Endodermal cell (in vitro differentiated cells): ENCODE data around the gene BAZ1B. TPM values are rescaled to one million over a fixed set of nuclear protein-coding genes. Genes with fewer than 3 reads are reported as not detected.

Experiments used
- DNase-seq: peaks from one replicate; pipeline ENCODE4 v3.0.0-alpha.2; 2017
- H3K27ac ChIP-seq: 2 replicates; pipeline ENCODE4 v1.5.1; 2013; ENCODE audit warnings: mild to moderate bottlenecking, low read depth, low read length, moderate library complexity
- H3K27me3 ChIP-seq: 2 replicates; pipeline ENCODE4 v1.6.1; 2013; ENCODE audit warnings: mild to moderate bottlenecking, low read length, moderate library complexity; ENCODE audit not compliant: insufficient read depth, control insufficient read depth, poor library complexity, severe bottlenecking
- H3K36me3 ChIP-seq: 2 replicates; pipeline ENCODE4 v1.7.0; 2013; ENCODE audit warnings: mild to moderate bottlenecking, low read length, moderate library complexity; ENCODE audit not compliant: control insufficient read depth, insufficient read depth
- H3K4me1 ChIP-seq: one replicate; pipeline ENCODE4 v1.7.0; 2013; ENCODE audit warnings: low read length; ENCODE audit not compliant: control insufficient read depth, insufficient read depth
- H3K4me3 ChIP-seq: 2 replicates; pipeline ENCODE4 v1.5.1; 2013; ENCODE audit warnings: mild to moderate bottlenecking, low read length, moderate library complexity
- H3K9ac ChIP-seq: 2 replicates; pipeline ENCODE4 v1.6.1; 2013; ENCODE audit warnings: mild to moderate bottlenecking, low read length, moderate library complexity; ENCODE audit not compliant: poor library complexity, severe bottlenecking; ENCODE audit errors: extremely low read depth
- H3K9me3 ChIP-seq: 2 replicates; pipeline ENCODE4 v1.6.1; 2013; ENCODE audit warnings: mild to moderate bottlenecking, low read length, moderate library complexity; ENCODE audit not compliant: control insufficient read depth
- H3K27ac Mint-ChIP-seq: 2 replicates; pipeline ENCODE4 v1.8.0; 2020; ENCODE audit warnings: mixed read lengths
- H3K27me3 Mint-ChIP-seq: 2 replicates; pipeline ENCODE4 v1.8.0; 2021; ENCODE audit warnings: mild to moderate bottlenecking, mixed read lengths; ENCODE audit not compliant: insufficient read depth
- H3K36me3 Mint-ChIP-seq: 2 replicates; pipeline ENCODE4 v1.8.0; 2020; ENCODE audit warnings: low read depth, mixed read lengths
- H3K4me1 Mint-ChIP-seq: 2 replicates; pipeline ENCODE4 v1.8.0; 2020; ENCODE audit warnings: mixed read lengths
- H3K4me3 Mint-ChIP-seq: 2 replicates; pipeline ENCODE4 v1.8.0; 2020; ENCODE audit warnings: mild to moderate bottlenecking, moderate library complexity, mixed read lengths
- H3K9me3 Mint-ChIP-seq: 2 replicates; pipeline ENCODE4 v1.8.0; 2020; ENCODE audit warnings: mild to moderate bottlenecking, mixed read lengths
- WGBS, 2 experiments: methylation state at CpG; one replicate each; pipeline versions ENCODE4 v1.1.5 to v1.1.7; 2013; ENCODE audit warnings: missing lambda C conversion rate in 2 of 2, mixed read lengths in 1 of 2; ENCODE audit not compliant: insufficient coverage in 1 of 2, insufficient read length in 1 of 2; 5-methylcytosine and 5-hydroxymethylcytosine counted together
- total RNA-seq, 2 donors: library from RNA; stranded (reverse); fragmentation: NEBNext Ultra II Directional in 1 of 2; extraction: Animal tissue kit (Norgen Biotek cat#: 25700) in 1 of 2; gene quantifications; 2 replicates in 1 of 2; 3 replicates in 1 of 2; pipeline ENCODE4 v1.2.1, GENCODE V29; 2021
- TF ChIP-seq, protein P1 (sequence below): fragments of 200-600 bp; sonication (generic); conservative IDR thresholded peaks from 2 replicates; pipeline ENCODE4 v1.5.0; 2021; ENCODE audit warnings: antibody characterized with exemption, mild to moderate bottlenecking

BAZ1B gene
- total RNA-seq, 2 donors from 2014 or later: 66.4 to 72.1 TPM

- 84 to 91% methylated on average over 13 to 21 of the region's 21 CpGs for WGBS, 2 experiments
- no peak overlapping the region for H3K9ac ChIP-seq
- no peaks in the 10 kb centered on the region for H3K36me3 ChIP-seq
- no peak overlapping the region for H3K4me3 Mint-ChIP-seq
- H3K4me1 ChIP-seq: no peaks in the 10 kb centered on the region
- H3K27me3 Mint-ChIP-seq: peaks cover 2% of the 10 kb centered on the region
- TF ChIP-seq, protein P1, sequence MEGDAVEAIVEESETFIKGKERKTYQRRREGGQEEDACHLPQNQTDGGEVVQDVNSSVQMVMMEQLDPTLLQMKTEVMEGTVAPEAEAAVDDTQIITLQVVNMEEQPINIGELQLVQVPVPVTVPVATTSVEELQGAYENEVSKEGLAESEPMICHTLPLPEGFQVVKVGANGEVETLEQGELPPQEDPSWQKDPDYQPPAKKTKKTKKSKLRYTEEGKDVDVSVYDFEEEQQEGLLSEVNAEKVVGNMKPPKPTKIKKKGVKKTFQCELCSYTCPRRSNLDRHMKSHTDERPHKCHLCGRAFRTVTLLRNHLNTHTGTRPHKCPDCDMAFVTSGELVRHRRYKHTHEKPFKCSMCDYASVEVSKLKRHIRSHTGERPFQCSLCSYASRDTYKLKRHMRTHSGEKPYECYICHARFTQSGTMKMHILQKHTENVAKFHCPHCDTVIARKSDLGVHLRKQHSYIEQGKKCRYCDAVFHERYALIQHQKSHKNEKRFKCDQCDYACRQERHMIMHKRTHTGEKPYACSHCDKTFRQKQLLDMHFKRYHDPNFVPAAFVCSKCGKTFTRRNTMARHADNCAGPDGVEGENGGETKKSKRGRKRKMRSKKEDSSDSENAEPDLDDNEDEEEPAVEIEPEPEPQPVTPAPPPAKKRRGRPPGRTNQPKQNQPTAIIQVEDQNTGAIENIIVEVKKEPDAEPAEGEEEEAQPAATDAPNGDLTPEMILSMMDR: no peak
- H3K9me3 ChIP-seq: no peaks in the 10 kb centered on the region
- peaks cover 4% of the 10 kb centered on the region for H3K4me1 Mint-ChIP-seq
- H3K36me3 Mint-ChIP-seq: no peaks in the 10 kb centered on the region
- no peaks in the 10 kb centered on the region for H3K27me3 ChIP-seq
- H3K27ac Mint-ChIP-seq: no peak overlapping the region
- DNase-seq: no peak
- peaks cover 11% of the 10 kb centered on the region for H3K9me3 Mint-ChIP-seq
- H3K27ac ChIP-seq: no peak overlapping the region
- no peak overlapping the region for H3K4me3 ChIP-seq
These were observed 126.3 kb downstream of the BAZ1B start for GRCh38 chr7:73395538-73396503.

DNA sequence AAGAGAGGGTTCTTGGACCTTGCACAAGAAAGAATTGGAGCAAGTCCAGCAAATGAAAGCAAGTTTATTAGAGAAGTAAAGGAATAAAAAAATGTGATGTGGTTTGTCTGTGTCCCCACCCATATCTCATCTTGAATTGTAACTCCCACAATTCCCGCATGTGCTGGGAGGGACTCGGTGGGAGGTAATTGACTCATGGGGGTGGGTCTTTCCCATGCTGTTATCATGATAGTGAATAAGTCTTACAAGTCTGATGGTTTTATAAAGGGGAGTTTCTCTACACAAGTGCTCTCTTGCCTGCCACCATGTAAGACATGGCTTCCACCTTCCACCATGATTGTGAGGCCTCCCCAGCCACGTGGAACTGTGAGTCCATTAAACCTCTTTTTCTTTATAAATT lies 127.7 kb downstream of the BAZ1B start:
- Histone ChIP-seq H3K4me3 (no peak overlapping the region), H3K27me3 (no peaks in the 10 kb centered on the region), H3K36me3 (no peaks in the 10 kb centered on the region), H3K9me3 (no peaks in the 10 kb centered on the region), H3K9ac (no peak overlapping the region), H3K4me1 (no peaks in the 10 kb centered on the region), H3K27ac (no peak overlapping the region)
- Mint-ChIP-seq H3K27ac (no peak overlapping the region), H3K27me3 (peaks cover 4% of the 10 kb centered on the region), H3K4me1 (peaks cover 4% of the 10 kb centered on the region), H3K9me3 (peaks cover 15% of the 10 kb centered on the region), H3K4me3 (no peak overlapping the region), H3K36me3 (no peaks in the 10 kb centered on the region)
- DNase-seq: no peak
- TF ChIP-seq, protein P1: no peak
- 66 to 67% methylated on average over 1 to 3 of the region's 3 CpGs for WGBS, 2 experiments

GRCh38 chr7:73391396-73391795 lies 130.7 kb downstream of the BAZ1B start:
- Histone ChIP-seq H3K4me1 (no peaks in the 10 kb centered on the region), H3K9me3 (peaks cover 20% of the 10 kb centered on the region), H3K9ac (no peak overlapping the region), H3K4me3 (no peak overlapping the region), H3K27me3 (no peaks in the 10 kb centered on the region), H3K27ac (no peak overlapping the region), H3K36me3 (no peaks in the 10 kb centered on the region)
- Mint-ChIP-seq H3K4me1 (no peaks in the 10 kb centered on the region), H3K9me3 (peaks cover 41% of the 10 kb centered on the region), H3K36me3 (no peaks in the 10 kb centered on the region), H3K27me3 (peaks cover 7% of the 10 kb centered on the region), H3K4me3 (no peak overlapping the region), H3K27ac (no peak overlapping the region)
- WGBS, 2 experiments: 46% methylated on average over 2 of the region's 2 CpGs; no CpG with 5 or more reads in 1 of the 2 experiments
- no peak for DNase-seq
- TF ChIP-seq, protein P1: no peak

Other genes with a start within 250 kb of the BAZ1B start
- gene NSUN5, start 213.5 kb downstream of the BAZ1B start, total RNA-seq: 10 to 100 TPM; 40.3 to 42.1 TPM
- under 1 TPM; 0.24 to 0.33 TPM for gene TRIM50, start 194.2 kb downstream of the BAZ1B start, total RNA-seq
- gene FKBP6, start 194.1 kb downstream of the BAZ1B start, total RNA-seq: not detected
- gene FZD9, start 88.5 kb downstream of the BAZ1B start, total RNA-seq: 1 to 10 TPM; 1.1 to 1.8 TPM
- 10 to 100 TPM; 31.0 to 37.7 TPM for gene BCL7B, start 35.4 kb upstream of the BAZ1B start, total RNA-seq
- gene TBL2, start 56.3 kb upstream of the BAZ1B start, total RNA-seq: 10 to 100 TPM; 55.7 to 59.7 TPM
- gene MLXIPL, start 102.2 kb upstream of the BAZ1B start, total RNA-seq: 10 to 100 TPM; 39.7 to 58.0 TPM
- 1 to 10 TPM; 6.1 to 9.1 TPM for gene VPS37D, start 145.5 kb upstream of the BAZ1B start, total RNA-seq
- gene DNAJC30, start 161.2 kb upstream of the BAZ1B start, total RNA-seq: 10 to 100 TPM in 1 of 2 donors, 1 to 10 TPM in 1; 8.9 to 11.1 TPM
- gene BUD23, start 161.3 kb upstream of the BAZ1B start, total RNA-seq: 10 to 100 TPM; 62.2 to 67.2 TPM
- 10 to 100 TPM; 23.0 to 34.4 TPM for gene STX1A, start 197.4 kb upstream of the BAZ1B start, total RNA-seq
- 100 to 1,000 TPM in 1 of 2 donors, 10 to 100 TPM in 1; 76.9 to 109 TPM for gene ABHD11, start 216.5 kb upstream of the BAZ1B start, total RNA-seq
- 10 to 100 TPM; 20.7 to 47.0 TPM for gene CLDN3, start 248.0 kb upstream of the BAZ1B start, total RNA-seq